Endodermal cell (in vitro differentiated cells): ENCODE results near the gene ANKRD42. TPM values are rescaled to one million over a fixed set of nuclear protein-coding genes. Genes with fewer than 3 reads are reported as not detected.
"Not testable (repeated sequence)": the region's sequence is repeated elsewhere in the genome, so short reads cannot be mapped to it uniquely, and the experiment has no call there.

Experiments used
- DNase-seq: peaks from one replicate; pipeline ENCODE4 v3.0.0-alpha.2; 2017
- H3K27ac ChIP-seq: 2 replicates; pipeline ENCODE4 v1.5.1; 2013; ENCODE audit warnings: mild to moderate bottlenecking, low read depth, low read length, moderate library complexity
- H3K27me3 ChIP-seq: 2 replicates; pipeline ENCODE4 v1.6.1; 2013; ENCODE audit warnings: mild to moderate bottlenecking, low read length, moderate library complexity; ENCODE audit not compliant: insufficient read depth, control insufficient read depth, poor library complexity, severe bottlenecking
- H3K36me3 ChIP-seq: 2 replicates; pipeline ENCODE4 v1.7.0; 2013; ENCODE audit warnings: mild to moderate bottlenecking, low read length, moderate library complexity; ENCODE audit not compliant: control insufficient read depth, insufficient read depth
- H3K4me1 ChIP-seq: one replicate; pipeline ENCODE4 v1.7.0; 2013; ENCODE audit warnings: low read length; ENCODE audit not compliant: control insufficient read depth, insufficient read depth
- H3K4me3 ChIP-seq: 2 replicates; pipeline ENCODE4 v1.5.1; 2013; ENCODE audit warnings: mild to moderate bottlenecking, low read length, moderate library complexity
- H3K9ac ChIP-seq: 2 replicates; pipeline ENCODE4 v1.6.1; 2013; ENCODE audit warnings: mild to moderate bottlenecking, low read length, moderate library complexity; ENCODE audit not compliant: poor library complexity, severe bottlenecking; ENCODE audit errors: extremely low read depth
- H3K9me3 ChIP-seq: 2 replicates; pipeline ENCODE4 v1.6.1; 2013; ENCODE audit warnings: mild to moderate bottlenecking, low read length, moderate library complexity; ENCODE audit not compliant: control insufficient read depth
- H3K27ac Mint-ChIP-seq: 2 replicates; pipeline ENCODE4 v1.8.0; 2020; ENCODE audit warnings: mixed read lengths
- H3K27me3 Mint-ChIP-seq: 2 replicates; pipeline ENCODE4 v1.8.0; 2021; ENCODE audit warnings: mild to moderate bottlenecking, mixed read lengths; ENCODE audit not compliant: insufficient read depth
- H3K36me3 Mint-ChIP-seq: 2 replicates; pipeline ENCODE4 v1.8.0; 2020; ENCODE audit warnings: low read depth, mixed read lengths
- H3K4me1 Mint-ChIP-seq: 2 replicates; pipeline ENCODE4 v1.8.0; 2020; ENCODE audit warnings: mixed read lengths
- H3K4me3 Mint-ChIP-seq: 2 replicates; pipeline ENCODE4 v1.8.0; 2020; ENCODE audit warnings: mild to moderate bottlenecking, moderate library complexity, mixed read lengths
- H3K9me3 Mint-ChIP-seq: 2 replicates; pipeline ENCODE4 v1.8.0; 2020; ENCODE audit warnings: mild to moderate bottlenecking, mixed read lengths
- WGBS, 2 experiments: methylation state at CpG; one replicate each; pipeline versions ENCODE4 v1.1.5 to v1.1.7; 2013; ENCODE audit warnings: missing lambda C conversion rate in 2 of 2, mixed read lengths in 1 of 2; ENCODE audit not compliant: insufficient coverage in 1 of 2, insufficient read length in 1 of 2; 5-methylcytosine and 5-hydroxymethylcytosine counted together
- total RNA-seq, 2 donors: library from RNA; stranded (reverse); fragmentation: NEBNext Ultra II Directional in 1 of 2; extraction: Animal tissue kit (Norgen Biotek cat#: 25700) in 1 of 2; gene quantifications; 2 replicates in 1 of 2; 3 replicates in 1 of 2; pipeline ENCODE4 v1.2.1, GENCODE V29; 2021
- TF ChIP-seq, protein P1 (sequence below): fragments of 200-600 bp; sonication (generic); conservative IDR thresholded peaks from 2 replicates; pipeline ENCODE4 v1.5.0; 2021; ENCODE audit warnings: antibody characterized with exemption, mild to moderate bottlenecking

The ANKRD42 gene
- total RNA-seq, 2 donors from 2014 or later: 11.1 to 11.4 TPM

DNA sequence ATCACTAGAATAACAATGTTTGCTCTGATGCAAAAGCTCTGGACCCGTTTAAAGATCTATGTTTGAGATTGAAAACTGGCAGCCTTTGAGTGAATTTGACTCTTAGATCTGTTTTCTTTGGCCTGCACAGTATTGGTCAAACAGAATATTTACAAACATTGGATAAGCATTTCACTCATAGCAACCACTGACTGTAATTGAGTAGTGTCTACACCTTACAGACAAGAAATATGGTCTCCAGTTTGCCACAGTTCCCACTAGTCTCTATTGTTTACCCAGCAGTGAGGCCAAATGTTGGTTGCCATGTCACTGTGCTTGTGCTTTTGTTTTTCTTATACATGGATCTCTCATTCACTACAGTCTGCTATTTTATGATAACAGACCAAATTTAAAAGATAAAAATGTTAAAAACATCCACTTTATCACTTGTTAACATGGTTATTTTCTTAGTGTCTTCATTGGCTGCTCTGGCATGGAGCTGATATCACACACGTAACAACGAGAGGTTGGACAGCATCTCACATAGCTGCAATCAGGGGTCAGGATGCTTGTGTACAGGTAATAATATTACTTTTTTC lies 12.2 kb downstream of the ANKRD42 start:
- Mint-ChIP-seq H3K36me3 (peaks cover 56% of the 10 kb centered on the region), H3K4me3 (no peak overlapping the region), H3K4me1 (no peaks in the 10 kb centered on the region), H3K9me3 (peaks cover 4% of the 10 kb centered on the region), H3K27ac (no peak overlapping the region), H3K27me3 (no peaks in the 10 kb centered on the region)
- Histone ChIP-seq H3K9ac (no peak overlapping the region), H3K27ac (no peak overlapping the region), H3K4me3 (no peak overlapping the region), H3K27me3 (no peaks in the 10 kb centered on the region), H3K9me3 (peaks cover 11% of the 10 kb centered on the region), H3K36me3 (peaks cover 31% of the 10 kb centered on the region), H3K4me1 (no peaks in the 10 kb centered on the region)
- TF ChIP-seq, protein P1, sequence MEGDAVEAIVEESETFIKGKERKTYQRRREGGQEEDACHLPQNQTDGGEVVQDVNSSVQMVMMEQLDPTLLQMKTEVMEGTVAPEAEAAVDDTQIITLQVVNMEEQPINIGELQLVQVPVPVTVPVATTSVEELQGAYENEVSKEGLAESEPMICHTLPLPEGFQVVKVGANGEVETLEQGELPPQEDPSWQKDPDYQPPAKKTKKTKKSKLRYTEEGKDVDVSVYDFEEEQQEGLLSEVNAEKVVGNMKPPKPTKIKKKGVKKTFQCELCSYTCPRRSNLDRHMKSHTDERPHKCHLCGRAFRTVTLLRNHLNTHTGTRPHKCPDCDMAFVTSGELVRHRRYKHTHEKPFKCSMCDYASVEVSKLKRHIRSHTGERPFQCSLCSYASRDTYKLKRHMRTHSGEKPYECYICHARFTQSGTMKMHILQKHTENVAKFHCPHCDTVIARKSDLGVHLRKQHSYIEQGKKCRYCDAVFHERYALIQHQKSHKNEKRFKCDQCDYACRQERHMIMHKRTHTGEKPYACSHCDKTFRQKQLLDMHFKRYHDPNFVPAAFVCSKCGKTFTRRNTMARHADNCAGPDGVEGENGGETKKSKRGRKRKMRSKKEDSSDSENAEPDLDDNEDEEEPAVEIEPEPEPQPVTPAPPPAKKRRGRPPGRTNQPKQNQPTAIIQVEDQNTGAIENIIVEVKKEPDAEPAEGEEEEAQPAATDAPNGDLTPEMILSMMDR: no peak
- 100% methylated on average over 1 to 3 of the region's 3 CpGs for WGBS, 2 experiments
- DNase-seq: no peak

DNA sequence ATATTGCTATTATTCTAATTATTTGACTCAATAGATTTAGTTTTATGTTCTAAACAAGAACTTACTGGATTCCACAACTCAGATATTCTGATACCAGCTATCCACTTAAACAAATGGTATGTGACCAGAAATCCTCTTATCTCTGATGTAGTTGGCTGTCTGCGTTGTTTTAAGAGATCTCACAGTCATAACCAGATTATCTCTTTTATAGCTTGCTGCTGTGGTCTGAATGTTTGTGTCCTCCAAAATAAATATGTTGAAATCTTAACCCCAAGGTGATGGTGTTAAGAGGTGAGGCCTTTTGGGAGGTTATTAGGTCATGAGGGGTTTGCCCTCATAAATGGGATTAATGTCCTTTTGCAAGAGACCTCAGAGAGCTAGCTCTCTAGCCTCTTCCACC lies 12.7 kb downstream of the ANKRD42 start:
- no peak overlapping the region for H3K4me3 ChIP-seq
- 80 to 100% methylated on average over 1 of the region's 1 CpG for WGBS, 2 experiments
- Mint-ChIP-seq H3K27me3 (no peaks in the 10 kb centered on the region), H3K36me3 (peaks cover 55% of the 10 kb centered on the region), H3K9me3 (peaks cover 4% of the 10 kb centered on the region), H3K4me3 (no peak overlapping the region), H3K27ac (no peak overlapping the region), H3K4me1 (no peaks in the 10 kb centered on the region)
- peaks cover 25% of the 10 kb centered on the region for H3K36me3 ChIP-seq
- TF ChIP-seq, protein P1: no peak
- no peak overlapping the region for H3K27ac ChIP-seq
- no peaks in the 10 kb centered on the region for H3K4me1 ChIP-seq
- no peaks in the 10 kb centered on the region for H3K27me3 ChIP-seq
- peaks cover 11% of the 10 kb centered on the region for H3K9me3 ChIP-seq
- no peak for DNase-seq
- H3K9ac ChIP-seq: no peak overlapping the region

DNA sequence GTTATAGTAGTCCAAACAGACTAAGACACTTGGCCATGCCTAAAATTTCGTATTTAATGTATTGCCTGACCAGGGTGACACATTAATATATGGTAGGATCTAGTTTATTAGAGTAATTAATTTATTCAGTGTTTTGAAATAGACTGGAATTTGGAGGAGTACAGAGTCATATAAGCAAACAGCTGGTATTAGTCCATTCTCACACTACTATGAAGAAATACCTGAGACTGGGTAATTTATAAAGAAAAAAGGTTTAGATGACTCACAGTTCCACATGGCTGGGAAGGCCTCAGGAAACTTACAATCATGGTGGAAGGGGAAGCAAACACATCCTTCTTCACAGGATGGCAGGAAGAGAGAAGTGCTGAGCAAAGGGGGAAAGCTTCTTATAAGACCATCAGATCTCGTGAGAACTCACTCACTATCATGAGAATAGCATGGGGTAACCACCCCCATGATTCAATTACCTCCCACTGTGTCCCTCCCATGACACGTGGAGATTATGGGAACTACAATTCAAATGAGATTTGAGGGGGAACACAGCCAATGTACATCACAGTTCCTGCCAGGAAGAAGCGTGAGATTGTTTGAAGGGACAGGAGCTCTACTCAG lies 13.4 kb downstream of the ANKRD42 start:
- peaks cover 55% of the 10 kb centered on the region for H3K36me3 Mint-ChIP-seq
- peaks cover 11% of the 10 kb centered on the region for H3K9me3 ChIP-seq
- H3K36me3 ChIP-seq: peaks cover 26% of the 10 kb centered on the region
- not testable (repeated sequence) for H3K4me3 Mint-ChIP-seq, H3K27ac ChIP-seq, H3K27me3 Mint-ChIP-seq, H3K27ac Mint-ChIP-seq, H3K9ac ChIP-seq, H3K4me1 Mint-ChIP-seq, H3K4me3 ChIP-seq, H3K9me3 Mint-ChIP-seq, DNase-seq, H3K4me1 ChIP-seq, H3K27me3 ChIP-seq
- WGBS, 2 experiments: 74 to 100% methylated on average over 1 to 4 of the region's 4 CpGs
